GM19193 (cell line): ENCODE data around the gene PPDPF.
A peak's percentile ranks its signal among the peaks of the same experiment; 100 is the strongest.

Experiments
- POLR2A ChIP-seq: IDR thresholded peaks from 4 replicates; pipeline ENCODE4 v1.6.1; 2011; ENCODE audit not compliant: insufficient read depth, insufficient read length; ENCODE audit errors: extremely low read depth

PPDPF gene

DNA sequence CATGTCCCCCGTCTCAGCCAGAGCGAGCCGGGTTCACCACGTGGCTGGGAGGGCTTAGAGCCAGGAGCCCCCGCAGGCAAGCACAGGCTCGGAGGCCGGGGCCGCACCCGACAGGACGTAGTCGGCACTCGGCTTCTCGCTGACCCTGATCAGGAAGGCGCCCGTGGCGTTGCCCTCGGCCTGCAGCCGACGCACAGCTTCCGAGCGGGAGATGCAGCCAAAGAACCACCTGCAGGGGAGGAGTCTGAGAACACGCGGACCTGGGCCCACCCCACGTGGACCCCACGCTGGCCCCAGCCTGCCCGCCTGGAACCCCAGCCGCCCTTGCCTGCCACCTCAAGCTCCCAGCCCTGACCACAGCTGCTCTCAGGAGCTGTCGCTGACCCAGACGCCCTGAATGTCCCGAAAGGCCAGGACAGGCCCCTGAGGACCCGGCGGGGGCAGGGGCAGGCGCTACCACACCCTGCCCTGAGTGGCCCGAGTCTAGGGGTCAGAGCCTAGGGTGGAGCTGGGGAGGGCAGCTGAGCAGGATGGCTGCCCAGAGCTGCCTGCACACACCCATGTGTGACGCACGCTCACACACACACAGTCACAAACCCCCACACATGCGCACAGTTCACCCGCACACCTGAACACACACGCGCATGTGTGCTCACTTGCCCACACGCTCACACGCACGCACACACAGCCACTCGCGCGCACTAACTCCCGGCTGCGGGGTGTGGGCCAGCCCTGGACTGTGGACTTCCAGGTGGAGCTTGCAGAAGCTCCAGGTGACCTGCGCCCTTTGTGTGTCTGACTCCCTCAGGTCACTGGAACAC lies 14.5 kb downstream of the PPDPF start:
- TF ChIP-seq POLR2A, result no peak

DNA sequence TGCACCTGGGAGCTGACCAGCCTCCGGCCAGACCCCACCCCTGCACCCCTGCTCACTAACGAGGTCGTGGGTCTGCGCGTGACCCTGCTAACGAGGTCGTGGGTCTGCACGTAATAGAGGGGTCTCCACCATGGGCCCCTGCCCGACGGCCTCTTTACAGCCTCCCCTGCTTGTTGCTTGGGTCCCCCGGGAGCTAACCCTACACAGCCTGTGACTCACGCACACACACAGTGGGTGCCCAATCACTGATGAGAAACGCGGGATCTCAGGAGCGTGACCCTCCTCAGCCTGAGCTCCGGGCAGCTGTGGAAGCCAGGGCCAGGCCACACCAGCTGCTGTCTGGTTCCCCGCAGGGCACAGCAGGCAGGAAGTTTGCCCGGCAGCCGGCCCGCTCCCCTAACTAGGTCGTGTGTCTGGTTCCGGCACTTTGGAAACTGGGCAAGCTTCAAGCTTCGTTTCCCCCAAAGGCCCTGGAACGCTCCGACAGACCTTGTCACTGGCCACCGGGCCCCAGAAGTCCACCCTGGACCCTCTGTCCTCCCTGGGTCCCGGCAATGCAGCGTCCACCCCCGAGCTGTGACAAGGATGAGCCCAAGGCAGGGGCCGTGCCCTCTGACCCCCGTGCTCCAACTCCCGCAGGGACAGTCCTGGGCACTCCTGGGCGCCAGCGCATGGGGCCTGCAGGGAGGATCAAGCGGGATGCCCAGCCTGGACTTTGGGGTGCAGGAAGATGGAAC lies 15.8 kb downstream of the PPDPF start:
- TF ChIP-seq POLR2A, result no peak

DNA sequence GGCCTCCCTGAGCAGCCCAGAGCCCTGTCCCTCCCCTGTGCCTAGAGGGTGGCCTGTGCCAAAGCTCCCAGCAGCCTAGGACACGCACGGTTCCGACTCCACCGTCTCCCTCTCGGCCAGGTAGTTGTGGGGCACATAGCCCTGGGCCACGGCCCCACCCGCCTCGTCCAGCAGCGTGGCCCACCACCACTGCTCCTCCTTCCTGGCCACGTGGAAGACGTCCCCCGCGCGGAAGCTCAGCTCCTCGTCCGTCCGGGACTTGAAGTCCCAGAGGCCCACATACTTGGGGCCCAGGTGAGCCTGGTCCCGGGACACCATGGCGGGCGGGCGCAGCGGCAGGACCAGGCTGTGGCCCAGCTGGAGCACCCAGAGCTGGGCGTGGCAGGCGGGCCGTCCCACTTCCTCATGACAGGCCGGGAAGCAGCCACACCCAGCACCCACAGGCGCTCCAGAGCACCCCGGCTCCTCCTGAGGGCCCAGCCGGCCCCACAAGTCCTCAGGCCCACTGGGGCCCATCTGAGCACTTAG lies 16.5 kb downstream of the PPDPF start, which contains the start of gene PTK6:
Gene PTK6 (minus strand): TSS at position 380 of the 528 bp plus-strand sequence. CDS start 62 bp downstream, at position 318.
- no peak for TF ChIP-seq POLR2A

DNA sequence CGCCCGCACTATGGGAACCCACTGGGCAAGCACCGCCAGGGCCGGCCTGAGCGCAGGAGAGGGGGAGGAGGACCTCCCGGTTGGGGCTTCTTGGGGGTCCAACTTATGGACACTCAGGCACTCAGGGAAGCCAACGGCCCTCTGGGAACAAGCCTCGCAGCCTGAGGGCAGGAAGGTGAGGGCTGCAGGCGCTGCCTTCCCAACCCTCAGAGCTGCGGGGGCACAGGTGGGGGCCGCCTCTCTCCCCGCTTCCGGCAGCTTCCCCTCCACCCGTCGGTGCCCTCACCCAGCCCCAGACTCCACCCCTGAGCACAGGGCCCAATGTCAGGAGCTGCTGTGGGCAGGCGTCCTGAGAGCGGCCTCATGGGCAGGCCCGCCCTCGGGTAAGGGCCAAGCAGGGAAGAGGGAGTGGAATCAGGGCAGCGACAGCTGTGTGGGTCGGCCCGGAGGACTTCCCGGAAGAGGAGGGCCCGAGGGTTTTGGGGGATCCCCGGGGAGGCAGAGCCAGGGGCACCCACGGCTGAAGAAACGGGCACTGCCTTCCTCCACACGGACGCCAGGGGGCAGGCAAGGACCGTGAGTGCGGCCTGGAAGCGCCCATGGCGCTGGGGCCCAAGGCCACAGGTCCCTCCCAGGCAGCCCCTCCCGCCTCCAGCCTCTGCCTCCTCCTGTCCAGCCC lies 17.1 kb downstream of the PPDPF start:
- TF ChIP-seq POLR2A, result peak; percentile 75

DNA sequence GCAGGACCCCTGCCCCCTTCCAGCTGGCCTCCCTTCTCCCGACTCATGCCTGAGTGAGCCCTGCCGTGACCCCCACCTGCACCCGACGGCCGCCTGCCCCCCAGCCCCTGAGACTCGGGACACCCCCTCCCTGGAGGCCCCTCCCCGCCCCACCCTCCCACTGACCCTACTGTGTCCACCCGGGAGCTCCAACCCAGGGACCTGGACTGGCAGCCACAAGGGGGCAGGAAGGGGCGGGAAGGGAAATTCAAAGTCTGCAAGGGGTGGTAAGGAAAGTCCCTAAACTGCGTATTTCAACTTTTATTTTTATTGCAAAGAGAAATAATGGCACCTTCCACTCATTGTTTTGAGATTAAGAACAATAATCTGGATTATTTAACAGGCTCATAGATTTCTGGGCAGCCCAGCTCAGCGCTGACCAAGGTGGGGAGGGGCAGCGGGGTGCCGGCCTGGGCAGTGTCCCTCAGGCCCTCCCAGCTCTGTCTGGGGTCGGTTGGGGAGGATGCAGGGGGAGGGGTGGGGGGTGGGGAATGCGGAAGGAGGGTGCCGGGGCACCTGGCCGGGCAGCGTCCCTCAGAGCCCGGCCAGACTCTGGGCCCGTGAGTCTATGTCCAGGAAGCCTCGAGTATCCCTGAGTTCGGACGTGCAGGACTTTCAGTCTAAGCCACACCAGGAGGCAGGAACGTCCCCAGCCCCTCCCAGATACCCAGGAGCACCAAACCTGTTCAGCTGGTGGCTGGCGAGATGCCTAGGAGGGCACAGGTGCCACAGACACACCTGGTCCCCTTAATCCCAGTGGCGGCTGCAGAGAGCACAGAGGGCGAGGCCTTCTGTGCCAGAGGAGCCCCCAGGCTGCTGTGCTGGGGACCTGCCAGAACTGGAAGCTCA lies 17.9 kb downstream of the PPDPF start:
- no peak for TF ChIP-seq POLR2A

DNA sequence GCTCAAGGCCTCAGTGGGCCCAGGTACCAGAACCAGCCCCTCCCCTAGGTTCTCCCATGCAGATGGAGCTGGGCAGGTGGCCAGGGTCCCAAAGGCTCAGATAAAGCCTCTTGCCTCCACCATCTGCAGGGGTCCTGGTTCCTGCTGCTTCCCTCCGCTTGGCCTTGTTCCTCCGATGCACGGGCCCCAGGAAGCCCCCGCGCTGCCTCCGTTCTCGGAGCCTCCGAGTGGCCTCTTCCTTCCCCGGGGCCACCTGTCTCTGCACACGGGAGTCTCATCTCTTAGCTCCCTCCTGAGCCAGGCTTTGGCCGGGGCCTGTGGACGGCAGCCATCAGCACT lies 18.5 kb downstream of the PPDPF start:
- TF ChIP-seq POLR2A, result no peak

DNA sequence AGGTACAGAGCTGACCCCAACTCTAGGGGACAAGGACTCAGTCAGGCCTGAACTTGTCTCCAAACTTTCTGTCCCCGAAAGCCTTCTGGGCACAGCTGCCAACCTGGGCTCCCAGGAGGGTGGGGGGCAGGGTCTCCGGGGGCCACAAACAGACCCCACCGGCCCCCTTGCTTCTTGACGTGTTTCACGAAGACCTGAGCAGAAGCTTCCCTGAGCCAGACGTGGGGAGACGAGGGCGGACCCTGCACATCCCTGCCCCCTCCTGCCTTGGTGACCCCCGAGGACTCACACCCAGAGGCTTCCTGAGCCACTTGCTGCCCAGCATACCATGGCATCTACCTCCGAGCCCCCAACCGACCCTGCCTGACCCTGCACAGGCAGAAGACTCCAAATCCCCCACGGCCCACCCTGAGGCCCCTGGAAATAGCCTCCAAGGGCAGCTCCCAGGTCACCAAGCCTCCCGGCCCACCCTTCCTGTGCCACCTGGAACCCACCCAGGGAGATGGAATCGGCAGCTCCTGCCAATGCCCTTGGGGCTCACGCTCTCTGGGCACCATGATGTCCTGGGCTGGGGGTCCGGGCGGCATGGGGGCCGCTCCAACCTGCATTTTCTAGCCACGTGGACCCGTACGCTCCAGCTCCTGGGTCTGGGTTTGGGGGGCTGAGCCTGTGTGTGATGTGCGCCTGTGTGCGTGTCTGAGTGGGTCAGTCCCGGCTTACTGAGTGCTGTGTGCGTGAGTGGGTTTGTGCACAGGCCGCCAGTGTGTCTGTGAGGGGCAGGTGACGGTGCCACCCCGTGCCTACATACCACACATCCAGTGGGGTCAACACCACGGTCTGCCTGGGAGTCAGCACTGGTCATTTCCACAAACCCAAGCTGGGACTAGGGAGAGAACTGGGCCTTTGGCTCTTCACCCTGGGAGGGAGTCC lies 19.1 kb downstream of the PPDPF start:
- TF ChIP-seq POLR2A, result no peak

DNA sequence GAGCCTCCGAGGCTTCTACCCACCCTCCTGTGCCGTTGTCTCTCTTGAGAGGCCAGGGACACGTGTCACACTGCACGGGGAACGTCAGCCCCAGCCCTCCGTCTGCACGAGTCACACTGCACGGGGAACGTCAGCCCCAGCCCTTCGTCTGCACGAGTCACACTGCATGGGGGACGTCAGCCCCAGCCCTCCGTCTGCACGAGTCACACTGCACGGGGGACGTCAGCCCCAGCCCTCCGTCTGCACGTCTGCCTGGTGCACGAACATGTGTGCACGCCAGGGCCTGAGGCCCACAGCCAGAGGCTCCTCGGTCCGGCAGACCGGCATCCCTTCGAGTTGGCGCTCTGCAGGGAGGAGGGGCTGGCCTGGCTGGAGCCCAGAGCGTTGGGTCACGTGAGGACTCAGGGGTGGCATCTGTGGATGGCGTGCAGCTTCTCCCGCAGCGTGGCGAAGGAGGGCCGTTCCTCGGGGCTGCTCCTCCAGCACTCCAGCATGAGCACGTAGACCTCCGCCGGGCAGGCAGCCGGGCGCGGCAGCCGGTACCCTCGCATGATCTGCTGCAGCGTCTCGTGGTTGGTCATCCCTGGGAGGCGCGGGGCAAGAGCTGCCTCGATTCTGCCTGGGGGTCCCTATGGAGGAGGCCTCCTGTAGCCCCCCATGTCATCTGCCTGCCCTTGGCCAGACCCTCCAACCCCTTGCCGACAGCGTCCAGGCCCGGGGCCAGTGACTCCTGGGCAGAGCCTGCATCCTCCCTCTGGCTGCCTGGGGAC lies 20.0 kb downstream of the PPDPF start:
- no peak for TF ChIP-seq POLR2A

DNA sequence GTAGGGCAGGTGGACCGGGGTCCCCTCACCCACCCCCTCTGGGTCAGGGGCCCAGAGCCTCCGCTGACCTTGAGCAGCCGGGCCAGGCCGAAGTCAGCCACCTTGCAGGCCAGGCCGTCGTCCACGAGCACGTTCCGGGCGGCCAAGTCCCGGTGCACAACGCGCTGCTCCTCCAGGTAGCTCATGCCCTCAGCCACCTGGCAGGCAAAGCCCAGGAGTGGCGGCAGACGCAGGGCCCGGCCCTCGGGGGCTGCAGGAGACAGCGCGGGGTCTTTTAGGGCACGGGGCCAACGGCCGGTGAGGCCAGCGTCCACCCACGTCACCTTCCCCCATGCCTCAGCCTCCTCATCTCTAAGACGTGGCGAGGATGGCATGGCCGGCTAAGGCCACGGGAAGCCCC lies 20.8 kb downstream of the PPDPF start:
- TF ChIP-seq POLR2A, result no peak

DNA sequence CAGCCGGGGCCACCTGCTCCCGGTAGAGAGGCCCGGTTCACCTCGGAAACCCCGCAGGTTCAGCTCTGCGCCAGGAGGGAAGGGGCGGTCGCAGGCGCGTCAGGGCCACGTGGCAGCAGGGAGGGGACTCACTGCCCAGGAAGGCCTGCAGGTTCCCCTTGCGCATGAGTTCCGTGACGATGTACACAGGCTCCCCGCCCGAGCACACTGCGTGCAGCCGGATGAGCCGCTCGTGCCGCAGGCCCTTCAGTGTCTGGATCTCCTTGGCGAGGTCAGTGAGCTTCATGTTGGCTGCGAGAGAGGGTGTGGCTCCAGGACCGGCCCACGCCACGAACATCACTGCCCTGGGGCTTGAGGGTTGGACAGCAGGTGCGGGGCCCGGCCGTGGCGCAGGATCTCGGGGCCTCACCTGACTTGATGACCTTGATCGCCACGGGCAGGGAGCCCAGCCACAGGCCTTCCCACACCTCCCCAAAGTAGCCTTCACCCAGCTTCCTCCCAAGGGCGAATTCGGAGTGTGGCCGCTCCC lies 21.5 kb downstream of the PPDPF start:
- TF ChIP-seq POLR2A, result no peak

DNA sequence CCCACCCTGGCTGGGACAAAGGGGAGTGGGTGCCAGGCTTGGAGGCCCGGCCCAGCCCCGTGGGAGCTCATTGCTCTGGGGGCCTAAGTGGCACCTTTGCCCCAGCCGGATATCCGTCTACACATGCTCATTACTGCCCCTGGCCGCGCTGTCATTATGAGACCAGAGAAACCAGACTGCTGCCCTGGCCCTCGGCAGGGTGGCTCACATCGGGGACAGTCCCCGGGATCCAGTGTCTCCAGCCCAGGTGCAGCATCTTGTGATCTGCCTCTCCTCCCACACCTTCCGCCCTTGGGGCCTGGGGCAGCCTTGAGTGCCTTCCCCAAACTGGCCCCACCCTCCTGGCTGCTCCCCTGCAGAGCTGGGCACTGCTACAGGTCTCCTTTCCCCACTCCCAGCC lies 22.1 kb downstream of the PPDPF start:
- peak; percentile 15 for TF ChIP-seq POLR2A

DNA sequence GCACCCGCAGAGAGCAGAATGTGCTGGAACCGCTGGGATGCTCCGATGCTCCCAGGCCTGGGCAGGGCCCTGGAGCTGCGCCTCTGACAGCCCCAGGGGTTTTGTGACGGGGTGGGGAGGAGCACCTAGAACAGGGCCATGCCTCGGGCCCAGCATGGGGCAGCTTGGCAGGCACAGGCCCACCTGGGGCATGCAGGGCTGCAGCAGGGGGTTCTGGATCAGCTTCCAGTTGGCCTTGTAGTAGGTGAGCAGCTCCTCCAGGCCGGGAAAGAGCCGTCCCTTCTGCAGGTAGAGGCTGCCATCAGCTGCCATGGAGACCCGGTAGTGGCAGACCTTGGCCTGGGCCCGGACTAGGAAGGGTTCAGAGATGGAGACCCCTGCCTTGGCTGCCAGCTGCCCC lies 22.6 kb downstream of the PPDPF start:
- no peak for TF ChIP-seq POLR2A
